ENCODE data around the gene DLX4.

The DLX4 gene, protein sequence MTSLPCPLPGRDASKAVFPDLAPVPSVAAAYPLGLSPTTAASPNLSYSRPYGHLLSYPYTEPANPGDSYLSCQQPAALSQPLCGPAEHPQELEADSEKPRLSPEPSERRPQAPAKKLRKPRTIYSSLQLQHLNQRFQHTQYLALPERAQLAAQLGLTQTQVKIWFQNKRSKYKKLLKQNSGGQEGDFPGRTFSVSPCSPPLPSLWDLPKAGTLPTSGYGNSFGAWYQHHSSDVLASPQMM

GRCh38 chr17:49969134-49969759 is at the start of gene DLX4:
DLX4 (plus strand) TSS chr17:49969190; CDS start chr17:49969469, 279 bp downstream.
- DNase-seq (ENCODE audit: low read depth in 2 of 2) = no peak

DNA sequence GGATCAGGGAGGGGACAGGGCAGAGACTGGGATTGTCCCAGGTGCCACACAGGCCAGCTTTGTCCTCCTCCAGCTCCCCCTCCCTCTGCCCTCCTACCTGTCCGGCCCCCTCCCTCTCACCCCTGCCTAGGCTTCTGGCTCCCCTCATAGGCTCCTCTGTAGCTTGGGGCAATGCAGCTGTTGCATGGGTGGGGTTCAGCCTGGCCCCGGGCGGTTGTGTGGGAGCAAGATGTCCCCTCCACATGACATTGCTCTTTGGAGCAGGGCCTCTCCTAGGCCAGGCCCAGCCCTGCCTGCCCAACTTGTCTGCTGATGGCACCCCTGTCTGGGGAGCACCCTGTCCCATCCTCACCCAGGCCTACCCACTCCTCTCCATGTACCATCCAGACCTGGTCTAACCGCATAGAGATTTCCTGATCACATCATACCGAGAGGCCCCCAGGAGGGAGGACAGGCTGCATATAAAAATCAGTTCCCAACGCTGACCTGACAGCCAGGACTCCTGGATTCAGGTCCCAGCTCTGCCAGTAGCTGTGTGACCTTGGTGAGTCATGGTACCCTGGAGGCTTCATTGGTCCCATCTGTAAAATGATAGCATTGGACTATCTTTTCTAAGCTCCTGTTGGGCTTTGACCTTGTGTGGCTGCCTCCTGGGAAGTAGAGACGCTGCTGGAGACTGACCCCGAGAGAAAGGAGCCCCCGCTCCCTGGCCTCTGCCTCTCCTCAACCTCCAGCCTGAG is 48.8 kb upstream of the DLX4 start:
- no peak for DNase-seq (ENCODE audit: low read depth in 2 of 2)

GRCh38 chr17:49922095-49922494 is 46.9 kb upstream of the DLX4 start:
- DNase-seq (ENCODE audit: low read depth in 2 of 2) = no peak

GRCh38 chr17:49924116-49924515 is 44.9 kb upstream of the DLX4 start:
- DNase-seq (ENCODE audit: low read depth in 2 of 2) = no peak

- no peak for DNase-seq (ENCODE audit: low read depth in 2 of 2)
These were observed 44.4 kb upstream of the DLX4 start for GRCh38 chr17:49924589-49924988.

DNA sequence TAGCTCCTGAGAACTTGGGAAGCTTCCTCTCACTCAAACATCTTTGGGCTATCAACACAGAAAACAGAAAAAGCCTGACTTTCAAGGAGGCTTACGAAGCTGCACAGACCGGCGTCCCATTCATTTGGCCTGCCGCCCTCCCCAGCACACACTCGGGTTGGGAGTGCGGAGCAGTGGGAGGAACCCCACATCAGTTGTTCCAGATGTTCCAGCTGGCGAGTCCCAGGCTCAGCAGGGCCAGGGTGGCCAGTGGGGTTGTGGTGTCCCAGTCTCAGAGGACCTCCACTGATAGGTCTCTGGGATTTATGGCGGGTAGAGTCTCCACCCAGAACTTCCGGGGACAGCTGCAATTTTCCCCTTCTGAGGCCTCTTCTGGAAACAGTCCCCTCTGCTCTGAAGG is 43.1 kb upstream of the DLX4 start:
- DNase-seq (ENCODE audit: low read depth in 2 of 2) = no peak

DNA sequence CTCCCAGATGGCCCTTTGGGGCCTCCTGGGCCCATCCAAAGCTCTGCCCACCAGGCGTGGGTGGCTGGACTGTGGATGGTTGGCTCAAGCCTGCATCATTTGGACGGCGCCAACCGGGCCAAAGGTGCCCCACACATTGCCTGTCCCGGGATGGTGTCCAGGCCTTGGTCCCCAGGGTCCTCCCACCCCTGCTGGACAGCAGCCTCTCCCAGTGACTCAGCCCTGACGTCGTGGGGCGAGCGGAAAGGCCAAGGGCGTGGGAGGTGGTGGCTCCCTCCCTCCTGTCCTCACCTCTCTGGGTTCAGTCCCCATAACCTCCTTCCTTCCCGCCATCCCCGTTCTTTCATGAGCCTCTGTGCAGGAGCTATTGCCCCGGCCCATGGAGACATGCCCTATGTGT is 42.1 kb upstream of the DLX4 start:
- DNase-seq (ENCODE audit: low read depth in 2 of 2) = no peak

DNA sequence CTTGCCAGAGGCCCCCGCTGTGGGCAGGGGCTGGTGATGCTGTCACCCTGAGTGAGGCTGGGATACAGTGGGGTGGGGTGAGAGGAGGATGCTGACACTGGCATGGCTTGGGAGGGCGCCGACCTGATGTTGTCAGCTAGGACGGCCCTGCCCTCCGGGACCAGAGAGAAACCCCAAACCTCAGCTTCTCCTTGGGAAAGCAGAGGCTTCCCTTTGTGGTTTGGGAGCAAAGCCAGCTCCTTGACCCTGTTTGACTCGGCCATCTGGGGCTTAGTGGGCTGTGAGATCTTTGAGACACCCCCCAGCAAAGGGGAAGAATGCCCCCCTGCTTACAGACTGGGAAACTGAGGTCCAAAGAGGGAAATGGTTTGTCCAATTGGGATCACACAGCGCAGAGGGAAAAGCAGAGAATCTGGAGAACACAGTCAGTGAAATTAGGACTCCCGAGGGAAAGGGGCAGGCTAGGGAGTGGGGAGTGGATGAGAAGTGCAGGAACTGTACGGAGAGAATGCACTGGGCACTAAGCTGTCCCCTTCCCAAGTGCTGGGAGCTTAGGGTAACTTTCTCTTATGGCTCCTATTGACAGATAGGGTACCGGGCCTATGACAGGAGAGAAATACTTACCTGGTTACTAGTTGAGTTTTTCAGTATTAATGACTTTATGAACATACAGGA is 40.7 kb upstream of the DLX4 start:
- DNase-seq (ENCODE audit: low read depth in 2 of 2) = no peak

DNA sequence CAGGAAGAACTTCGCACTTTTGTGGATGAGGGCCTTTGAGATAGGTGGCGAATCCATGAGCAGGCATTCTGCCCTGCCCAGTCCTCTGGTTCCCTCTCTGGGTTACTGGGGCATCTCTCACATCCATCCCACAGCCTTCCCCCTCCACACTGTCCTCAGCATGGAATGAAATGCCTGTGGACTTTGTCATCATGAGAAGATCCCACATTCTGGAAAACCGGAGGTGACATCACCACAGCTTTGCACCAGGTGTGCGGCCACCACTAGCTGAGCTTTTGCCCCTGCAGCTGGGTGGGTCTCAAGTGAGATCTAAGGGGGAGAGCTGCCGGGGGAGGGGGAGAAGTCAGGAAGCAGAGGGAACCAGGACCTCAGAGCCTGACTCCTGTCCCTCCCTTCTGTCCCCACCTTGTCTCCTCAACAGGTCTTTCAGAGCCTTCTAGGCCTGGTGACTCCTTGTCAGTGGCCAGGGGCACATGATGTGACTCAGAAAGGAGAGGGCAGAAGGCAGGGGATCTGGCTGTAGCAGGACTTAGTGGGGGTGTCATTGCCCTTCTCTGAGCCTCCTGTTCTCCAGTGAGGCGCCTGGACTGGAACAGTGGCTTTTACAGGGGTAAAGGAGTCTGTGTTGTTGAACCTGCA is 40.0 kb upstream of the DLX4 start:
- no peak for DNase-seq (ENCODE audit: low read depth in 2 of 2)

DNA sequence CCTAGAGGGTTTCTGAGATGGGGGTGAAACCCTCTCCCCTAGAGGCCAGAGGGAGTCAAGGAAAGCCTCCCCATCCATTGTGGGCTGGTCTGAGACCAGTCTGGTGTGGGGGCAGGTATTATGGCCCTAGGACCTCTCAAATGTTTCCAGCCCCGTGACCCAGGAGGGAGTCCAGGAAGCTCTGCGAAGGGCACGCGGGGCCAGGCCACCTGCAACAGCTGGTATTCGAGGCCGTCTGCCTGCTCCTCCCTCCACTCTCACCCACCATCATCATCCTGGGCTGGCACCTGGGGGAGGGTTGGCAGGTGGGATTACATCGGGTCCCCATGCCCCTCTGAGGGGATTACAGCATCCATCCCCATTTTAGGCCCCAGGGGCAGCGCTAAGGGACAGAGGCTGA is 38.1 kb upstream of the DLX4 start:
- no peak for DNase-seq (ENCODE audit: low read depth in 2 of 2)

- no peak for DNase-seq (ENCODE audit: low read depth in 2 of 2)
These were observed 37.4 kb upstream of the DLX4 start for GRCh38 chr17:49931416-49932137.

- DNase-seq (ENCODE audit: low read depth in 2 of 2) = no peak
These were observed 36.8 kb upstream of the DLX4 start for GRCh38 chr17:49932138-49932723.

DNA sequence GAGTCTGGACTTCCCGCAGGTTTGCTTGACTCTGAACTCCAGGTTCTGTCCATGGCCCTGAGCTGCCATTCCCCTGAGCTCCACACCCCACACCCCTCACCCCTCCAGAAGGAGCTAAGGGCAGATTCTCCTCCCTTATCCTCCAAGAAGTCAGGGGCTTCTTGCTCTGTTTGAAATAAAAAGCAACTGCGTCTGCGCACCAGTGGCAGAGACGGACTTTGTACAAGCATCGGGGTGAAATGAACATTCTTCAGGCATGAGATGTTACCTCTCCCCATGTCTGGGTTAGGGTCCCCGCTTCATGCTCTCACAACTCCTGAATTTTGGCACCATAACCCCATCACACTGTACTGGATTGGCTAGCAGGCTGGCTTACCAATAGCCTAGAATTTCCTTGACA is 36.1 kb upstream of the DLX4 start:
- DNase-seq (ENCODE audit: low read depth in 2 of 2) = no peak

DNA sequence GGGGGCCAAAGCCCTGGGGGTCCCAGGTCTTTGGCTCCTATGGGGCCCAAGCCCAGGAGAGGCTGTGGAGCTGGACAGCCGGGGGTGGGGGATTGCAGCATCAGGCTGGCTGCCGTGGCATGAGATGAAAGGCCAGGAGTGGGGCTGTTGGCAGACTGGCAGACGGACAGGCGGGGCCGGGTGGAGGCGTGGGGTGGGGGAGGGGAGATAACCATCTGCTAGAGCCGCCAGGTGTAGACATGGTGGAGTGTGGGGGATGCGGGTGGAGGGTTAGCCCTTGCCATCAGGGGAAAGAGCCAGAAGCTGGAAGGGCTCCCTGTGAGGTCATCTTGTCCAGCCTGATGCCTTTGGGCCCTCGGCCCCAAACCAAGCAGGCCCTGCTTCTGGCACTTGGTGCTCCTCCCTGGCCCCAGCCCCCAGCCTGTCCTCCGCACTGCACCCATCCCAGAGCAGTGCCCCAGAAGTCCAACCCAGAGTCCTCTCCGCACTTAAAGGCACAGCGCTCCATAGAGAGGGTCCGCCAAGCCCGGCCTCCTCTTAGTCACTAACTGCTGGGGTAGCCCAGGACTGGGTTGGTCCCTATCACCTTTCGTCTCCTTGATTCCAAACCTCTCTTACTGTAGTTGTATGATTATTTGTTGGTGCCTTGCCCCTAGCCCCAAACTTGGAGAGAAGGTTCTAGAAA is 33.3 kb upstream of the DLX4 start:
- no peak for DNase-seq (ENCODE audit: low read depth in 2 of 2)

- no peak for DNase-seq (ENCODE audit: low read depth in 2 of 2)
These were observed 32.6 kb upstream of the DLX4 start for GRCh38 chr17:49936386-49936785.

GRCh38 chr17:49939318-49939717 is 29.7 kb upstream of the DLX4 start:
- DNase-seq (ENCODE audit: low read depth in 2 of 2) = no peak

DNA sequence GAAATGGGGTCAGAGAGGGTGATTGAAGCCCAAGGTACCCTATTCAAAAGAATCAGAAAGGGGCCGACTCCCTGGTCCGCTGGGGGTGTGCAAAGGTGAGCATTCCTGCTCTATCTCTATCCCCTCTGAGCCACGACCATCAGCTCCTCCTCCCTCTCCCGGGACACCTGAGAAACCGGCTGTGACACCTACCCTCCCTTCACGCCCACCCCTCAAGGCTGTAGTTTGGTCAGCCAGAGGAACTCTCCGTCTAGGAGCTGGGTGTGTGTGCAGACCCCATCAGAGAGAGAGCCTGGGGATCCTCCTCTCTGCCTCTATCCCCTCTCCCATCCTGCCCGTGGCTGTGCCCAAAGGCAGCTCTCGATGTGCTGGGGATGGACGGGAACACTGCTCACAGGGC is 27.6 kb upstream of the DLX4 start:
- no peak for DNase-seq (ENCODE audit: low read depth in 2 of 2)

DNA sequence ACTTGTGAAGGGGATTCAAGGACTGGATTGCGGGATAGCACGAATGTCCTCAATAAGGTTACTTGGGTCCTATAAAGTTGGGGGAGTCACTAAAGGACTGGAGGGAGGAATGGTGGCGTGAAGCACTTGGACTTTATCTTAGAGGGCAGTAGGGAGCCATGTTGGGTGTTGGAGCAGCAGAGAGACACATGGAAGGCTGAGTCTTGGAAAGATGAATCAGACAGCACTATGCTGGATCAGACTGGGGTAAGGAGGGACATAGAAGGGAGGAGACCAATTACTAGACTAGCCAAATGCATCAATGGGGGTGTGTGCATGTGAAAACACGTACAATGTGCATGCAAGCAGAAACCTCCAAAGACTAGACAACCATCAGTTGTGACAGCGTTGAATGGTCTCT is 26.0 kb upstream of the DLX4 start:
- no peak for DNase-seq (ENCODE audit: low read depth in 2 of 2)

- DNase-seq (ENCODE audit: low read depth in 2 of 2) = no peak
These were observed 24.6 kb upstream of the DLX4 start for GRCh38 chr17:49944273-49944870.

- no peak for DNase-seq (ENCODE audit: low read depth in 2 of 2)
These were observed 22.8 kb upstream of the DLX4 start for GRCh38 chr17:49946208-49946607.

Measured in stimulated activated CD8-positive, alpha-beta memory T cell treated with anti-CD3 and anti-CD28 coated beads, Interleukin-2, amount 100 ng/mL, for 48 hours (primary cell).